HuH-7.5 (cell line): ENCODE results near the gene DCLK2.

ENCODE experiments used
- DNase-seq: peaks from one replicate; pipeline ENCODE4 v3.0.0; 2011; ENCODE audit warnings: low spot score

DCLK2 gene

GRCh38 chr4:150268444-150268843 lies 190.2 kb downstream of the DCLK2 start:
- DNase-seq: no peak

DNA sequence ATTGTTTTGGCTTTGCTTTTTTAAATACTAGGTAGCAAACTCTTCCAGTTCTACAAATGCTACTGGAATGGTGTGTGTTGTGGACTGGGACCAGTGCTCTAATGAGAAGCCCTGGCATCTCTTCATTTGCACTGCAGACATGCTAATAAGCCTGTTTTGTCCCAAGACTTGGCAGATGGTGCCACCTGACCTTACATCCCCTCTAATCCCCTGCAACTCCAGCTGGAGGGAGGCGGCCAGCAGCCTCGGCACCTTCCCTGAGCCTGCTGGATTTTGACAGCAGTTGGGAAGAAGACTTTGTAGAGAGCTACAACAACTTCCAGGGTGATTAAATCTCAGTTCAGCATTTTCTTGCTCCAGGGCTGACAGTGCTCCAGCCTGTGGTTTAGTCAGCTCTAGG lies 200.0 kb downstream of the DCLK2 start:
- no peak for DNase-seq

DNA sequence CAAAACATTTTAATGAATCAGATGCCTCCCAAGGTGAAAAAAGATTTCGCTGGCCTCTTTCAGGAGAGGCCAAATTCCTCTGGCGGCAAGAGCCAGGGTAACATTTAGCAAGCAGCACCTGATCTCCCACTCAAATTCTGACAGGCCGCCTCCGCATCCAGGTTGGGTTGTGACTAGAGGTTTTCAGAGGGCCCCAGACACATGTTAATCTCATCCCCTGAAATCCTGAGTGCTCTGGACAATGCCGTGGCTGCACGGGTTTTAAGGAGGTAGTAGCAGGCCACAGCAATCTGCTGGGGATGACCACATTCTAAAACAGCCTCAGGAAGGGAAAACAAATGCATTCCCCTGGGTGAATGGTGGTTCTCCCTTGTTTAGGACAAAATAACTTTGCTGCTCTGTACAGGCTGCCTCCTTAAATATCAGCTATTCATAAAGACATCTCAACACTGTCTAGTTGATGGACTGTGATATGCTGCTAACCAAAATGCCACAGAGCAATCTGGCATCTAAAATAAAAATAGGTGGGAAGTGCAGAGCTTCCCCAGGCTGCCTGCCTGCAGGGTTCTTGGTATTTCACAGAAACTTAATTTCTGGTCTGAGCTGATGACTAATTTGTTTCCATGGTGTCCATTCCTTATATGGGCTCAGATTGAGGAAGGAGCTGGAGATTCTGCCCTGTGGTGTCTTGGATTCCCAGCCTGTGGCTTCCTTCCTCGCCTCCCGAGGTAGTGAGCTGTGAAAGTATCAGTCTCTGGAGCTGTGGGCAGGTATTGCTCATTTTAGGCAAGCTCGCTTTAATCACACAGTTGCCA lies 202.0 kb downstream of the DCLK2 start:
- no peak for DNase-seq

DNA sequence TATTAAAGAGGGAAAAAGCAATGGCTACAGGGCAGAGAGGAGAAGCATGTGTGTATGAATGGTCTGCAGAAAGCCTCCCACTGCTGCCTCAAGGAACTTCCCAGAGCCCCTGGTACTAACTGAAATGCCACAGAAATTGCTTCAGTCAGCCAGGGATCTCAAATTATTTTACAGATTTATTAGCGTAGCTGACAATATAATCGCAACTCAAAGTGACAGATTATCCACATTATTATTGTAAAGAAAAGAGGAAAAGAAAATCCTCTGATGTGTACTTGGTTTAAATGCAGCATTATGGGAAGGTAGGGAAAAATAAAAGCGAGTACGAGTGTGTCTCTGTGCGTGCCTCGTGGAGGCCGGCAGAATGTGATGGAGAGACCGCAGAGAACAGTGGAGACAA lies 202.7 kb downstream of the DCLK2 start:
- DNase-seq: no peak

DNA sequence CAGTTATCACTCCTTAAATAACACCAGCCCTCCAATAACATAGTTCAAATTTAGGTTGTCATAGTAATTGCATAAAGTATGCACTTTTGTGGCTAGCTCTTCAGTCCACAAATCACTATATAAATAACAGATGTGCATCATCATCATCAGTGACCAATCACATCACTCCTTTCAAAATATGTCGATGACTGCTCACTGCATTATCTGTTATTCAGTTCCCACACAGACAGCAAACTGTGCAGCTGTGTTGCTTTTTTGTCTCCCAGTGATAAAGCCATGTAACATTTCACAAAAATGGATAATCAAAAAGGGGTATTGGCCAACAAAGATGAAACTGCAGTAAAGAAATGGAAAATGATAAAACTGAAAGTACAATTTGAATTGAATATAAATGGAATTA lies 205.4 kb downstream of the DCLK2 start:
- no peak for DNase-seq

GRCh38 chr4:150286656-150287055 lies 208.4 kb downstream of the DCLK2 start:
- no peak for DNase-seq

DNA sequence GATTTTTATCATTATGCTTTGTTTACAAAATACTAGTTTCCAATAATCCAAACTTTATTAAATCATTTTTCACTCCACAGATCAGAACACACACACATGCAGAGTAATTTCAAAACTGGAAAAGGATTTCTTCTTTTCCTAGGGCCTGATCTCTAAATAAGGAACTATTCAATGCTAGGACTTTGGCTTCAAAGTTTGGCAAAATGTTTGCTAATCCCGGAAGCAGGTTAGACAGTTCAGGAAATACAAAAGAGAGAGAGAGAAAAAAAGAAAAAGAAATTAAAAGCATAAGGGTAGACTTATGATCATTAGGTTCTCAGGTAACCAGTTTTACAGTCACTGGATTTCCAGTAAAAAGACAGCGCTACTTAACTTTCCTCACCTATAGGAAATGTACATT lies 211.0 kb downstream of the DCLK2 start:
- DNase-seq: no peak

- DNase-seq: no peak
Observed at GRCh38 chr4:150289881-150290280, 211.6 kb downstream of the DCLK2 start.

DNA sequence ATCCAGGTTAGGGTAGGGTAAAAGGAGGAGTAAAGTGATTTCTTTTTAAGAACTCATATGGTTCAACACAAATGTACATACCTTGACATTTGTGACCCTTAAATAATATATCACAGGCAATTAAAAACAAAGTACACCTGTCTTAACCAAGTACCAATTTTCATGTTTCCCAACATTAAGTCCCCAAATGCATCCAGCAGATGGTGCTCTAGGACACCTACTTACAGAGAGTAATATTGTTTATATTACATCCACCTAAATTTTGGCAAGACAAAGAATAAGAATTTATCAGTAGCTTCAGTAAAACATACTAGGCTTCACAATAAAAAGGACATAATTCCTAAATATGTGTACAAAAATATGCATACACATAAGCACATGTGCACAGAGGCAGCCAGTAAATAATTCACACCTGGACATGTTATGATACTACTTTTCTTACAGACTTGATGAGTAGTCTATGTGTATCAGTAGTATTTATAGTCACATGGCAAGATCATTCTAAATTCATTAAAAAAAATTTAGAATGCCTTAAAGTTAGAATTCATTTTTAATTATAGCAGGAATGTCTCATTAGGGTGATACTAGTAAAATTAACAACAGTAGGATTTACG lies 219.7 kb downstream of the DCLK2 start:
- DNase-seq: no peak

GRCh38 chr4:150299816-150300215 lies 221.6 kb downstream of the DCLK2 start:
- no peak for DNase-seq

DNA sequence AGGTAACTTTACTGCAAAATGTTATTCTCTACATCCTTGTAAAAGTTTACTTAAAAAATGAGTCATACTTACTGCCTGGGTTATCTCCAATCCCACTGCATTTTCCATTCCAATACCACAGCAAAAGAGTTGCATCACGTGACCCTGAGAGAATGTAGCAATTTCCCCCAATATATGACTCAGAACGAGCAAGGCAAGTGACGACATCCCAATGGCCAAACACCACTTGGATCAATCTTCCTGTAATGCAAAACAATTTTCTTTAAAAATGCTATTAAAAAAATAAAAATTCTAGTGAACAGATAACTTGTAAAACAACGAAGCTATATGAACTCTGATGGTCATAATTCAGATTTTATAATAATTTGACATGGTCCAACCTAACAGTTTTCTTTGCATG lies 224.3 kb downstream of the DCLK2 start:
- no peak for DNase-seq

- DNase-seq: no peak
Observed at GRCh38 chr4:150305995-150306394, 227.8 kb downstream of the DCLK2 start.

- DNase-seq: no peak
Observed at GRCh38 chr4:150306719-150307118, 228.5 kb downstream of the DCLK2 start.
